PC-9 (cell line): Measurements from ENCODE around the gene PKHD1. TPM values are rescaled to one million over a fixed set of nuclear protein-coding genes. Genes with fewer than 3 reads are reported as not detected.

Experiments used
- BruUV-seq: library from RNA; stranded (reverse); fragments of 400-500 nt; replicated peaks from 2 replicates; lab custom pipeline; 2021; lab: Mats Ljungman, UMichigan
- CTCF ChIA-PET: fragments of 300-600 bp; sonication (Branson Sonifier 250); formaldehyde crosslinking; loops from one replicate; lab custom pipeline; 2022; ENCODE audit warnings: antibody characterized with exemption; lab: Charles Lee
- POLR2A ChIA-PET: fragments of 300-600 bp; sonication (Branson Sonifier 250); formaldehyde crosslinking; loops from one replicate; lab custom pipeline; 2022; ENCODE audit warnings: antibody characterized with exemption; ENCODE audit not compliant: unreplicated experiment; lab: Charles Lee
- DNase-seq, 2 experiments: peaks; one replicate each; pipeline versions ENCODE4 v3.0.0 to v3.0.0-alpha.2; 2015 to 2022; ENCODE audit warnings: mixed read lengths in 1 of 2
- H2AFZ ChIP-seq: fragments of 200-600 bp; sonication (generic); 2 replicates; pipeline ENCODE4 v1.8.1; 2017; ENCODE audit warnings: antibody characterized with exemption
- H3F3A ChIP-seq: fragments of 200-600 bp; sonication (generic); 2 replicates; pipeline ENCODE4 v1.8.1; 2017; ENCODE audit warnings: antibody characterized with exemption, mild to moderate bottlenecking, low read depth; ENCODE audit not compliant: insufficient read depth
- H3K27ac ChIP-seq: fragments of 200-600 bp; sonication (generic); 2 replicates; pipeline ENCODE4 v1.6.1; 2016; ENCODE audit warnings: mixed run types
- H3K27me3 ChIP-seq: fragments of 200-600 bp; sonication (generic); 2 replicates; pipeline ENCODE4 v1.6.1; 2016; ENCODE audit warnings: low read depth, mixed run types; ENCODE audit not compliant: insufficient read depth
- H3K36me3 ChIP-seq: fragments of 200-600 bp; sonication (generic); 2 replicates; pipeline ENCODE4 v1.6.1; 2016; ENCODE audit warnings: low read depth, mixed run types
- H3K4me1 ChIP-seq: fragments of 200-600 bp; sonication (generic); replicated peaks from 2 replicates; pipeline ENCODE4 v1.6.1; 2016; ENCODE audit warnings: mixed run types; ENCODE audit not compliant: insufficient read depth
- H3K4me2 ChIP-seq: fragments of 200-600 bp; sonication (generic); 2 replicates; pipeline ENCODE4 v1.6.1; 2017; ENCODE audit warnings: mixed run types
- H3K4me3 ChIP-seq: fragments of 200-600 bp; sonication (generic); 2 replicates; pipeline ENCODE4 v1.6.1; 2016; ENCODE audit warnings: mixed run types
- H3K79me2 ChIP-seq: fragments of 200-600 bp; sonication (generic); 2 replicates; pipeline ENCODE4 v1.6.1; 2017; ENCODE audit warnings: low read depth, mixed run types
- H3K9me2 ChIP-seq: fragments of 200-600 bp; sonication (generic); 2 replicates; pipeline ENCODE4 v1.8.1; 2017; ENCODE audit warnings: mild to moderate bottlenecking; ENCODE audit not compliant: insufficient read depth
- H3K9me3 ChIP-seq: fragments of 200-600 bp; sonication (generic); 2 replicates; pipeline ENCODE4 v1.8.1; 2016; ENCODE audit warnings: low read depth; ENCODE audit not compliant: insufficient read depth
- H4K20me1 ChIP-seq: fragments of 200-600 bp; sonication (generic); 2 replicates; pipeline ENCODE4 v1.8.1; 2017; ENCODE audit not compliant: insufficient read depth
- EZH2 ChIP-seq: fragments of 200-600 bp; sonication (generic); IDR thresholded peaks from 2 replicates; pipeline ENCODE4 v1.8.0; 2017; ENCODE audit warnings: antibody characterized with exemption, low read depth
- intact Hi-C: fragments of 100-400 bp; cut with micrococcal nuclease; formaldehyde crosslinking; loops from one replicate; pipeline ENCODE4 v1.10.0; 2022; ENCODE audit not compliant: unreplicated experiment
- total RNA-seq: library from RNA; stranded (reverse); gene quantifications from 2 replicates; pipeline ENCODE4 v1.2.3, GENCODE V29; 2021
- TF ChIP-seq, protein P1 (sequence below): fragments of 200-600 bp; sonication (generic); conservative IDR thresholded peaks from 2 replicates; pipeline ENCODE4 v1.6.1; 2017; ENCODE audit warnings: mixed run types, antibody characterized with exemption, mild to moderate bottlenecking, moderate library complexity

PKHD1 gene
- total RNA-seq, 1 experiment from 2014 or later = not detected

GRCh38 chr6:51778666-51779065, 308.7 kb downstream of the PKHD1 start:
- H3K27ac ChIP-seq = no peak overlapping the region
- CTCF ChIA-PET = no interaction called here
- intact Hi-C loops = no loop called here

DNA sequence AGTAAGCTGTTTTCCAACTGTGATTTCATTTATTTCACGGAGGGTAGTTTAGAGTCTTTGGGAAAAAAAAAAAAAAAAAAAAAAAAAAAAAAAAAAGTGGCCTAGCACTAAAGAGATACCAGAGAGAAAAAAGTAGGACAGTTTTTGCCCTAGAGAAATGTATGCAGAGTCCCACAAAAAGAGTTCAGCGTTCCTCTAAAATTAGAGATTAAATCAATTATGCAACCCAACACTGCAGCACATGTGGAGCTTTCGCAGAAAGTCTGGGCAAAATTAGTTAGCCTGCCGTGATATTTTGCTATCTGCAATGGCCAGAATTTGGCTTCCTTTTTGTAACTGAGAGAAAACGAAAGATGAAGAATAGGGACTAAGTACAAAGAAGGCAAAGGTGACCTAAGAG, 309.8 kb downstream of the PKHD1 start:
- Histone ChIP-seq H3K9me3 (no peaks in the 10 kb centered on the region), H3K27ac (no peak overlapping the region), H3K27me3 (no peaks in the 10 kb centered on the region), H3K4me3 (no peak overlapping the region), H3K4me2 (no peak overlapping the region), H3K9me2 (no peaks in the 10 kb centered on the region), H3K4me1 (no peaks in the 10 kb centered on the region), H3F3A (no peaks in the 10 kb centered on the region), H2AFZ (no peak overlapping the region), H3K79me2 (no peaks in the 10 kb centered on the region), H4K20me1 (no peaks in the 10 kb centered on the region), H3K36me3 (no peaks in the 10 kb centered on the region)
- BruUV-seq = no TSS peak
- intact Hi-C loops = no loop called here
- no peak for TF ChIP-seq EZH2
- TF ChIP-seq, protein P1, sequence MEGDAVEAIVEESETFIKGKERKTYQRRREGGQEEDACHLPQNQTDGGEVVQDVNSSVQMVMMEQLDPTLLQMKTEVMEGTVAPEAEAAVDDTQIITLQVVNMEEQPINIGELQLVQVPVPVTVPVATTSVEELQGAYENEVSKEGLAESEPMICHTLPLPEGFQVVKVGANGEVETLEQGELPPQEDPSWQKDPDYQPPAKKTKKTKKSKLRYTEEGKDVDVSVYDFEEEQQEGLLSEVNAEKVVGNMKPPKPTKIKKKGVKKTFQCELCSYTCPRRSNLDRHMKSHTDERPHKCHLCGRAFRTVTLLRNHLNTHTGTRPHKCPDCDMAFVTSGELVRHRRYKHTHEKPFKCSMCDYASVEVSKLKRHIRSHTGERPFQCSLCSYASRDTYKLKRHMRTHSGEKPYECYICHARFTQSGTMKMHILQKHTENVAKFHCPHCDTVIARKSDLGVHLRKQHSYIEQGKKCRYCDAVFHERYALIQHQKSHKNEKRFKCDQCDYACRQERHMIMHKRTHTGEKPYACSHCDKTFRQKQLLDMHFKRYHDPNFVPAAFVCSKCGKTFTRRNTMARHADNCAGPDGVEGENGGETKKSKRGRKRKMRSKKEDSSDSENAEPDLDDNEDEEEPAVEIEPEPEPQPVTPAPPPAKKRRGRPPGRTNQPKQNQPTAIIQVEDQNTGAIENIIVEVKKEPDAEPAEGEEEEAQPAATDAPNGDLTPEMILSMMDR = no peak
- no peak for DNase-seq
- ChIA-PET CTCF (no interaction called here), POLR2A (no interaction called here)

More at GRCh38 chr6:51778666-51779065, 308.7 kb downstream of the PKHD1 start:
- H3F3A ChIP-seq = no peaks in the 10 kb centered on the region
- H2AFZ ChIP-seq = no peak overlapping the region
- H3K36me3 ChIP-seq = no peaks in the 10 kb centered on the region
- no peaks in the 10 kb centered on the region for H3K79me2 ChIP-seq
- BruUV-seq = no TSS peak
- no peak overlapping the region for H3K4me3 ChIP-seq
- TF ChIP-seq EZH2 = no peak
- TF ChIP-seq, protein P1 = no peak
- H3K27me3 ChIP-seq = no peaks in the 10 kb centered on the region
- H3K9me2 ChIP-seq = no peaks in the 10 kb centered on the region
- no peaks in the 10 kb centered on the region for H3K9me3 ChIP-seq
- no peaks in the 10 kb centered on the region for H4K20me1 ChIP-seq
- POLR2A ChIA-PET = no interaction called here
- DNase-seq = no peak
- no peaks in the 10 kb centered on the region for H3K4me1 ChIP-seq
- no peak overlapping the region for H3K4me2 ChIP-seq

- Histone ChIP-seq H3K79me2 (no peaks in the 10 kb centered on the region), H3F3A (no peaks in the 10 kb centered on the region), H4K20me1 (no peaks in the 10 kb centered on the region), H3K27ac (no peak overlapping the region), H3K4me2 (no peak overlapping the region), H3K27me3 (no peaks in the 10 kb centered on the region), H2AFZ (no peak overlapping the region), H3K4me3 (no peak overlapping the region), H3K9me3 (peaks cover 4% of the 10 kb centered on the region; the same call in 1 of the 2 replicates), H3K36me3 (no peaks in the 10 kb centered on the region), H3K4me1 (no peaks in the 10 kb centered on the region), H3K9me2 (no peaks in the 10 kb centered on the region)
- ChIA-PET POLR2A (no interaction called here), CTCF (no interaction called here)
- BruUV-seq = no TSS peak
- no peak for TF ChIP-seq EZH2
- intact Hi-C loops = no loop called here
- DNase-seq = no peak
Measured at GRCh38 chr6:51775942-51776860, 311.2 kb downstream of the PKHD1 start.
